Measurements from ENCODE around the gene SDCCAG8. TPM values are rescaled to one million over a fixed set of nuclear protein-coding genes. Genes with fewer than 3 reads are reported as not detected.

The SDCCAG8 gene
- total RNA-seq, 1 donor from 2014 or later = 21.4 TPM

DNA sequence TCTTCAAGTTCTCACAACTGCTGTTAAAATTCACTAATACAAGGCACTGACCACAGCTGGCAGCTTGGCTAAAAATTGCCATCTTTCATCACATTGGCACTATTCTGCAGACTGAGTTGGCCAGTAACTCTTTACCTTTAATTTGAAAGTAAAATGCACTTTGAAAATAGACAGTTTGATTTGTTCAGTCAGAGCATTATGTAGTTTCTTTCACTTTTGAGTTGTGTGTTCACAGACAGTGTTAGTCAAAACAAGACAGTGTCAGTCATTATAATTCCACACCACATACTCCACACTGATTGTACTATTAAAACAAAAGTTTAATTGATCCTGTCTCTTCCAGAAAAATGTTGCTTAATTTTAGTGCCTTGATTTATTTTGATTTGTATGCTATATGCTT lies 160.7 kb downstream of the SDCCAG8 start:
- no peak for DNase-seq (ENCODE audit: low read depth in 2 of 2)

DNA sequence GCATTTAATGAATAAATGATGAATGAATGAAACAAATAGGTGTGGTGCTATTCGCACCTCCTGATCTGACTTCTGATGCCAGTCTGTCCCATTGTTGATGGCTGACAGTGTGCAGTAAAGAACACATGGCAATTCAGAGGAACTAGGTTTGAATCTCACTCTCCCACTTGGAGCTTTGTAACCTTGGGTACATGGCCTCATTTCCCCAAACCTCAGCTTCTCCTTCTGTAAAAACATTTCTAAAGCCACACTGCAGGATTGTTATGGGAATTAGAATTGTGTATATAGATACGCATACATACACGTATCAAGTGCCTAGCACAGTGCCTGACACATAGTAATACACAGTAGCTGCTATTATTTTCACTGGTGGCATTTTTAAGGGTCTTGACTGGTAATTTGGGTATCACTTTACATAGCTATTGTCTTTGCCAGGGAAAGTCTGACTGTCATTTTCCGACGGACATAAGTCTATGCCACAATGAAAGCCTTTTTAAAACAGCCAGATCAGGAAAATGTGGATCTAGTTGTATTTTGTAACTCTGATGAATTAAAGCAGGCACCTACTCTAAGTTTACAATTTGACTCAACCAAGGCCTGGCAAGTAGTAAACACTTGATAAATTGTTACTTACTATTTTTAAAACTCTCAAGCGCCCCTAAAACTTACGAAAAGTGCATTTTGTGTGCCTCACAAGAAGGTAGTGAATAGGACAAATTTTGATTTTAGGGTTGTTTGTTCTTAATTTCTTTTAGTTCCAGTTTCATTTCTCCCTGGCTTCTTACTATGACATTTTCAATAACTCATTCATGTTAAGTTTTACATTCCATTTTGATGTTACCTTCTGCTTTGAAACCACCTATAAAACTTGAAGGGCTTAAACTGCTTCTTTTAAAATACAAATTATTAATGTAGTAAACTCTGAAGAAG lies 164.4 kb downstream of the SDCCAG8 start:
- DNase-seq (ENCODE audit: low read depth in 2 of 2) = no peak

DNA sequence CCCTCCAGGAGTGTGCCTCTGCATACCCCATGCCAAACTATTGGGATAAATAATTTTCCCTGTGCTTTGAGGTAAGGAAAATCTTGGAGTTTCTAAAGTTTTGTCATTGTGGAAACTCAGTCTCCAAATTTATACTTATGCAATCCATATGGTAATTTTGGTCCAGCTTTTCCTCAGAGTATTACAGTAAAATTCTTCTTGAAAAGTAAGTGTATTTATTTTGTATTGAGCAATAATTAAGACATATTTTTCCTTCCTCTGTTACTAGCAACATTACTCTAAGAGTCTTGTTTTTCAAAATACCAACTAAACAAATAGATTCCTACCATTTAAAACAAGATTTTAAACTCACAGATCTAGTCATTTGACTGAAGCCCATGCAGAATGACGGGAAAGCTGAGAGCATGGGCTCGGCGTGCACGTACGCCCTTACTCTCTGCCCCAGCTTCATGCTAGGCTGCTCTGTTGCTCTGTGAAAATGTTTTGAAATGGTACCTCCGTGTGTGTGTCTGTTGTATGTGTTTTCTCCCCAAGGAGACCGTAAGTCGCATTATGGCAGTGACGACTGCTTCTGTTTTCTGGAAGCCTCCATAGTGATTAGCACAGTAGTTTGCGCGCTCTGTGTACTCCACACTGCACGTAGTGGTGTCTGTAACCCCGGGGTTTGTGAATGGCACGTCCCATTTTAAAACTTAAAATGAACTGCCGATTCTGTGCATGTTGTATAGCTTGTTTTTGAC lies 165.3 kb downstream of the SDCCAG8 start:
- no peak for DNase-seq (ENCODE audit: low read depth in 2 of 2)

- DNase-seq (ENCODE audit: low read depth in 2 of 2) = no peak
Measured at GRCh38 chr1:243421784-243422183, 165.9 kb downstream of the SDCCAG8 start.

GRCh38 chr1:243422362-243422761 lies 166.5 kb downstream of the SDCCAG8 start:
- no peak for DNase-seq (ENCODE audit: low read depth in 2 of 2)

GRCh38 chr1:243428084-243428483 lies 172.2 kb downstream of the SDCCAG8 start:
- DNase-seq (ENCODE audit: low read depth in 2 of 2) = no peak

- DNase-seq (ENCODE audit: low read depth in 2 of 2) = no peak
Measured at GRCh38 chr1:243428617-243429342, 172.9 kb downstream of the SDCCAG8 start.

DNA sequence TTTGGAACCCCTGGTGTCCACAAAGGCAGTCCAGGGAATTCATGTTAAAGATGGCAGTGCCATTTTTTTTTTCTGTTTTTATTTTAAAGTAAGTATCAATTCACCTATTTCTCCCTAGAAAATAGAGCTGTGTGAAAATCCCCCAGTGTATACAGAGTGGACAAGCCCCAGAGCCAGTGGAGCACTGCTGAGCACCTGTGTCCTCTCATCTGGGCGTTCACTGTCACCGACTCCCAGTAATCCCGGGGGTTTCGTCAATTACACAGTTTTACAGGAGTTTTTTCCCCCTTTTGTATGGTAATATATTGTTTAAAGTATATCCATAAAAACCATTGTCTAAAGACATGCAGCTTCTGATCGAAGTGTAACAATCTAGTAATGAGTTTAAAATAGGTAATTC lies 175.8 kb downstream of the SDCCAG8 start:
- no peak for DNase-seq (ENCODE audit: low read depth in 2 of 2)

DNA sequence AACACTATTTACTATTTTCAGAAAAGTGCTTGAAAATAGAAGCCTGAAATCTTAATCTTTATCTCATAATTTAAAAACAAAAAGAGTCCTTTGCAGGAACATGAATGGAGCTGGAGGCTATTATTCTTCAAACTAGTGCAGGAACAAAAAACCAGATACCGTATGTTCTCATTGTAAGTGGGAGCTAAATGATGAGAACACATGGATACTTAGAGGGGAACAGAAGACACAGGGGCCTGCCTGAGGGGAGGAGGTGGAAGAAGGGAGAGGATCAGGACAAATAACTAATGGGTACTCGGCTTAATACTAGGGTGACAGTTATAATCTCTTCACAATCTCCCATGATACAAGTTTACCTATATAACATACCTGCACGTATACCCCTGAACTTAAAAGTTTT lies 176.3 kb downstream of the SDCCAG8 start:
- no peak for DNase-seq (ENCODE audit: low read depth in 2 of 2)

GRCh38 chr1:243433737-243434370 lies 178.0 kb downstream of the SDCCAG8 start:
- DNase-seq (ENCODE audit: low read depth in 2 of 2) = no peak

DNA sequence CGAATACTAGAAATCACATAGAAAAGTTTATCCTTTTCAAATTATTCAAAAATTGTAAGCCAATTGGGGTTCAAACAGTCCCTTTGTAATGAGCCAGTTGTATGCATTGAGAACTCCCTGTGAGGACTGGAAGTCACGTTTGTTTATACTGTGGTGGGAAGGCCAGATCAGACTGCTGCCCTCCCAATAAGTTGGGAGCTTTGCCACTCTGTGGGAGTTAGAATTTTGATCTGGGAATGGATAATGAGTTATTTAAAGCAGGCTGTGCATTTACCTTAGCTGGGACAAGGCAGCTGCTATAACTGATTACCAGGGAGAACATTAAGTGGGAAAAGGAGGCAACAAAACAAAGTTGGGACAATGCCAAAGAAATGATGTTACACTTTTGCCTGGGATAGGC lies 178.8 kb downstream of the SDCCAG8 start:
- no peak for DNase-seq (ENCODE audit: low read depth in 2 of 2)

DNA sequence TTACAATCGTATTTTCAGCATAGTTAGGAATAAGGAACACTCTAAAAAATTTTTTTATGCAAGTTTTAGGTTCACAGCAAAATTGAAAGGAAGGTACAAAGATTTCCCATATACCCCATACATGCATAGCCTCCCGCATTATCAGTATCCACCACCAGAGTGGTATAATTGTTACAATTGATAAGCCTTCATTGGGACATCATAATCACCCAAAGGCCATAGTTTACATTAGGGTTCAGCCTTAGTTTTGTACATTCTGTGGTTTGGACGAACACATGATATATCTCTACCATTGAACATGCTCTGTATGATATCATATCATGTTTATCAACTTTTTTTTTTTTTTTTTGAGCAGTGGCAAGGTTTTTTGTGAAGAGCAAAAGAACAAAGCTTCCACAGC lies 180.0 kb downstream of the SDCCAG8 start:
- DNase-seq (ENCODE audit: low read depth in 2 of 2) = no peak

DNA sequence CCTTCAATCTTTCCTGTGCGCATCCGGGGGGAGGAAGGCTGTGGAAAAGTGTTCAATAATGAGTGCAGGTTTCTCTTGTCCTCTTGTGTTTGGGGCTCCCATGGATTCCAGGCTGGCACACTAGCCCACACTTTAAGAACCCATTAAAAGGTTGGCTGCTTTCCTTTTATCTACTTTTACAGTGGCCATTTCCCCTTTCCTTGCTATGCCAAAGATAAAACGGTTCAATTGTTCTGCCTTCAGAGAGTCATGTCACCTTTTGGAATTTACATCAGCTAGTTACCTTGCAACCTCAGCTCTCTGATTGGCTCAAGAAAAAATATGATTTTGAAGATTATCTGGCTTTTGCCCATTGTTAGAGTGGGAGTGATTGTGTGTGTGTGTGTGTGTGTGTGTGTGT lies 182.3 kb downstream of the SDCCAG8 start:
- no peak for DNase-seq (ENCODE audit: low read depth in 2 of 2)

DNA sequence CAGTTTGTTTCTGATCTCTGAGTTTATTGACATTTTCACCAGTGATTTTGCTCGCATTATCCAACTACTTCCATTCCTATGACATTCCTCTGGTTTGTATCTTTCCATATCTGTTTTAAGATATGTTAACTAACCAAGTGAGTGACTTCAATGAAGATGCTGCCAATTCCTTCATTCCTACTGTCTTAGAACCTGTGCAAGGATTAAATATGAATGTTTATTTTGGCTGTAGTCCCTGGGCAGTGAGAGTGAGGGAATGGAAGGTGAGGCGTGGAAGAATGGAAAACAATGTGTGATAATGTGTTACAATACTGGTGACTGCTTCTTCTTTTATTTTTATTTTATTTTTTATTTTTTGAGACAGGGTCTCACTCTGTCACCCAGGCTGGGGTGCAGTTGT lies 183.0 kb downstream of the SDCCAG8 start:
- no peak for DNase-seq (ENCODE audit: low read depth in 2 of 2)

- no peak for DNase-seq (ENCODE audit: low read depth in 2 of 2)
Measured at GRCh38 chr1:243440406-243440805, 184.6 kb downstream of the SDCCAG8 start.

DNA sequence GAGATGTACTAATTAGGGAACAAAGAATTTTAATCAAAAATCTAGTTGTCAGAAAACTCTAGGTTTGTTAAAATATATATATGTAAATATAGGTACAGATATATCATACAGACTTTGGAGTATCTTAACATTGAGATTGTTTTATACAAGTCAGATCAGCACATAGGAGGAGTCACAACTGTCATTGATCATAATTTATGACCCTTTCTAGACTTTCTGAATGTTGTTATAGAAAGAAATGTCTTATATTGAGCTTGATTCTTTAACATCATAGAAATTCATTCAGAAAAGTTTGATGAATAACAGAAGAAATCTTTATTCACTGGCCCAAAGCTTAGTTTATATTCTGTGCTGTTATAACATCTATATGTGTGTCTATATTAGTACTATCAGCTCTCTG lies 185.8 kb downstream of the SDCCAG8 start:
- no peak for DNase-seq (ENCODE audit: low read depth in 2 of 2)

DNA sequence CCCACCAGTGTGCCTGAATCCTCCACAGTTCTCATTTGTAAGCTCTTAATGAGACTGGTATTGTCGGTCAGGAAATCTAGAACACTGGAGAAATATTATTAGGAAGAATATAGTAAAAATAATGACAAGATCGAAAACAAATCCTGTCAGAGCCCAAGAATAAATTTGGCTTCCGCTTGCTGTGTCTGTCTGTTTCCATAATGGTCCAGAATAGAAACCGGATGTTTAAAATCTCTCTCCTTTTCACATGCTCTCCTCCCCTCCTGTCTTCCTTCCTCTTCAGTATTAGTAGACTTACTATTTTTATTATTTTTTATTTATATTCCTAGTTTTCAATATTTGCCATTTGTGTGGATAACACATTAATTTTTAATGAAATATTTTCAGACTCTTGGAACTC lies 187.7 kb downstream of the SDCCAG8 start:
- peak; percentile 10 to 58 for DNase-seq (ENCODE audit: low read depth in 2 of 2)

DNA sequence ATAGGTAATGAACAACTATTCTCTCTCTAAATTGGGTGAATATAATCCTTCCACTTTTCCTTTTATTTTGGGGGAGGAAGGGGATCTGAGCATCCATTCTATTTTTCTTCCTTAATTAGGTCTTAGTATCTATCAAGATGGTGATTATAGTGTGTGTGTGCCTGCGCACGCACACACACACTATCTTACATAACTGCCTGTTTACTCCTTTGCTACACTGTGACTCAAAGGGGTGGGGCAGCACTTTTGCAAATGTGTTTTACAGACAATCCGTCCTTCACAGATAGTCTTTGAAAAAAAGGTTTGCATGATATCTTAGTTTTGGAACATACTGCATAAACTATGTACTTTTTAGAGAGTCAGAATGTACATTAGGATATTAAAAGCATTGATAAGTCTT lies 191.5 kb downstream of the SDCCAG8 start:
- DNase-seq (ENCODE audit: low read depth in 2 of 2) = no peak

DNA sequence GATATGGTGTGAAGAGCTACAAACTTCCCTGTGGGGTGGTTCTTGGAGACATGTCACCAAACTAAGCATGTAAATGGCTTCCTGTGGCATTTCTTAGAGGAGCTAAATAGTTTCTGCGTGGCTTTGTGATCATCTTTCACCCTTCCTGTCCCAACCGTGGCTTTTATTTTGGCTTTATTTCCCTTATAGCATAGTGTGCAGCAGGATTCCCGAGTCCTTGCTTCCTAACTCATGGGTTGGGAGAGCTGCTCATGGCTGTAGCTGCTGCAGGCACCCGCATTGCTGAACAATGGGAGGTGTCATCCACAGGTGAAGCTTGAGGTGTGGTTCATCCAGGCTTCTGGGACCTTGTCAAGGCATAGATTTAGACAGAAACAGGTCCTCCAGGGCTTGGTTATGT lies 192.0 kb downstream of the SDCCAG8 start:
- DNase-seq (ENCODE audit: low read depth in 2 of 2) = no peak

DNA sequence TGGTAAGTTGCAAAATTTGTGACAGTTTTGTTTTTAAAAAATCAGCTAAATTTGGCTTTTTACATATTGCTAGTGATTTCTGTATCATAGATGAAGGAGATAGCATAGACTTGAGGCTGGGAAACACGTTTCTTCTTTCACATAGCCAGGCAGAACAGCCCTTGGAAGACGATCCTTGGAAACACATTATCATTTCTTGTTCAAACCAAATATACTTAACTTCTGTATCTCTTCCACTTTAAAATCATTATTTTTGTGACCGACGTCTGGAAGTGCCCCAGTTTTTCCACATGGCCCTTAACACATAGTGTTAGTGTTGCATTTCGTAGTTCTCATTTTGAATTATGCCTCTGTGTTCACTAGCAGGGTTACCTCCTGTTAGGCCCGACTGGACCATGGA lies 193.5 kb downstream of the SDCCAG8 start:
- DNase-seq (ENCODE audit: low read depth in 2 of 2) = no peak

GRCh38 chr1:243452092-243452491 lies 196.3 kb downstream of the SDCCAG8 start:
- no peak for DNase-seq (ENCODE audit: low read depth in 2 of 2)

Measured in dermis microvascular lymphatic vessel endothelial cell (primary cell).